Sigmoid colon (tissue), 7 donors: ENCODE results near the gene HNRNPDL. TPM values are rescaled to one million over a fixed set of nuclear protein-coding genes. Genes with fewer than 3 reads are reported as not detected.
"Not testable (repeated sequence)": the region's sequence is repeated elsewhere in the genome, so short reads cannot be mapped to it uniquely, and the experiment has no call there.

Source experiments
- DNase-seq: peaks from one replicate; pipeline ENCODE4 v3.0.0-alpha.2; 2019
- H3K27ac ChIP-seq, 4 donors: fragments of 200-600 bp; sonication (generic); one replicate each; pipeline ENCODE4 v1.5.1; 2016 to 2019; ENCODE audit warnings: mild to moderate bottlenecking in 1 of 4
- H3K27me3 ChIP-seq, 3 donors: fragments of 200-600 bp; sonication (generic); one replicate each; pipeline ENCODE4 v1.5.1; 2019; ENCODE audit warnings: mild to moderate bottlenecking in 1 of 3
- H3K36me3 ChIP-seq, 4 donors: fragments of 200-600 bp; sonication (generic); one replicate each; pipeline ENCODE4 v1.5.1; 2016 to 2019
- H3K4me1 ChIP-seq, 4 donors: fragments of 200-600 bp; sonication (generic); one replicate each; pipeline ENCODE4 v1.5.1; 2017 to 2019
- H3K4me3 ChIP-seq, 4 donors: fragments of 200-600 bp; sonication (generic); one replicate each; pipeline ENCODE4 v1.5.1; 2017 to 2019; ENCODE audit warnings: mild to moderate bottlenecking in 2 of 4, moderate library complexity in 1 of 4
- H3K9me3 ChIP-seq, 4 donors: fragments of 200-600 bp in 3 of 4; sonication (generic) in 3 of 4; one replicate each; pipeline versions ENCODE4 v1.5.1 to v1.6.1; 2013 to 2019
- EP300 ChIP-seq, 4 donors: sonication (generic); formaldehyde crosslinking; IDR thresholded peaks; one replicate each; pipeline ENCODE4 v1.6.1; 2017; ENCODE audit warnings: antibody characterized with exemption in 4 of 4
- POLR2A ChIP-seq, 2 donors: fragments of 450-650 bp; IDR thresholded peaks; one replicate each; pipeline ENCODE4 v1.6.1; 2016; ENCODE audit warnings: antibody characterized with exemption in 2 of 2, mild to moderate bottlenecking in 2 of 2, moderate library complexity in 2 of 2
- POLR2AphosphoS5 ChIP-seq, 4 donors: sonication (generic); formaldehyde crosslinking; IDR thresholded peaks; one replicate each; pipeline ENCODE4 v1.6.1; 2017; ENCODE audit warnings: antibody characterized with exemption in 4 of 4
- WGBS, 2 donors: extraction: QIAGEN DNeasy Blood & Tissue Kit; methylation state at CpG; one replicate each; pipeline ENCODE4 v1.1.7; 2013; 5-methylcytosine and 5-hydroxymethylcytosine counted together
- intact Hi-C: fragments of 100-400 bp; cut with DNase I; formaldehyde crosslinking; loops from one replicate; pipeline ENCODE4 v1.15.1; 2023
- polyA plus RNA-seq, 3 donors: library from polyadenylated mRNA; stranded (reverse); fragments of 200-250 nt; gene quantifications; one replicate each; pipeline ENCODE4 v1.2.3, GENCODE V29; 2013
- total RNA-seq, 4 donors: library from RNA; depleted of rRNA; stranded (reverse); fragments of >200 nt; gene quantifications; one replicate each; pipeline ENCODE4 v1.1.0, GENCODE V29; 2016
- TF ChIP-seq, protein P1 (sequence below), 4 experiments: fragments of 450-650 bp in 3 of 4; fragments of 200-600 bp in 1 of 4; IDR thresholded peaks; one replicate each; pipeline ENCODE4 v1.5.1; 2016 to 2019; ENCODE audit warnings: antibody characterized with exemption in 4 of 4, mild to moderate bottlenecking in 3 of 4, moderate library complexity in 2 of 4
- donor health status: healthy with polysubstance abuse.
- donor health status: Bipolar disorder and iron deficiency.
- donor health status: healthy.

HNRNPDL gene
- total and polyA plus RNA-seq, 7 donors, result 70.5 to 253 (median 178) TPM

DNA sequence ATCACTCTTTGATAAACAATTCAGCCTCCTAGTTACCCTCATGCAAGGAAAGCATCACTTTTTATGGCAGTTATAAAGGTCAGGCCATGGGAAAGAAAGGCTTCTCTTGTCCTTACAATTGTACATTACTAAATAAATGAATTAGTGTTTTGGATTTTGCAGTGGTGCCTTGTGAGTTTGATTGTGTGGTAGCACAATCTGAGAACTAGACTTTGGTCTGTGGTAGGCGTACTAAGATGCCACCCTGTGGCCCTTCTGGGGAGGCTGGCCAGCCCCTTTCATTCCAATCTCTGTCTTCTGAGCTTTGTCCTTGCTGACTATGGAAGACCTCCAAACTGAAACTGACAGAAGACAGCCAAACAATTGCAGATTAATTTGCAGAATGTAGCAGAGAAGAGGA, 41.9 kb downstream of the HNRNPDL start:
- intact Hi-C loops, result no loop called here
- no peaks in the 10 kb centered on the region for H3K4me1 ChIP-seq
- no peaks in the 10 kb centered on the region for H3K9me3 ChIP-seq
- H3K27ac ChIP-seq, result no peak overlapping the region
- no peak for DNase-seq
- no peak overlapping the region for H3K4me3 ChIP-seq
- TF ChIP-seq EP300 (IDR thresholded peaks at IDR 0.05), result no peak
- TF ChIP-seq, protein P1, sequence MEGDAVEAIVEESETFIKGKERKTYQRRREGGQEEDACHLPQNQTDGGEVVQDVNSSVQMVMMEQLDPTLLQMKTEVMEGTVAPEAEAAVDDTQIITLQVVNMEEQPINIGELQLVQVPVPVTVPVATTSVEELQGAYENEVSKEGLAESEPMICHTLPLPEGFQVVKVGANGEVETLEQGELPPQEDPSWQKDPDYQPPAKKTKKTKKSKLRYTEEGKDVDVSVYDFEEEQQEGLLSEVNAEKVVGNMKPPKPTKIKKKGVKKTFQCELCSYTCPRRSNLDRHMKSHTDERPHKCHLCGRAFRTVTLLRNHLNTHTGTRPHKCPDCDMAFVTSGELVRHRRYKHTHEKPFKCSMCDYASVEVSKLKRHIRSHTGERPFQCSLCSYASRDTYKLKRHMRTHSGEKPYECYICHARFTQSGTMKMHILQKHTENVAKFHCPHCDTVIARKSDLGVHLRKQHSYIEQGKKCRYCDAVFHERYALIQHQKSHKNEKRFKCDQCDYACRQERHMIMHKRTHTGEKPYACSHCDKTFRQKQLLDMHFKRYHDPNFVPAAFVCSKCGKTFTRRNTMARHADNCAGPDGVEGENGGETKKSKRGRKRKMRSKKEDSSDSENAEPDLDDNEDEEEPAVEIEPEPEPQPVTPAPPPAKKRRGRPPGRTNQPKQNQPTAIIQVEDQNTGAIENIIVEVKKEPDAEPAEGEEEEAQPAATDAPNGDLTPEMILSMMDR (IDR thresholded peaks at IDR 0.05), result no peak
- no peak for TF ChIP-seq POLR2AphosphoS5 (IDR thresholded peaks at IDR 0.05)
- no peak for TF ChIP-seq POLR2A (IDR thresholded peaks at IDR 0.05)
- no peaks in the 10 kb centered on the region for H3K27me3 ChIP-seq
- WGBS, 2 donors, result 22 to 57% methylated on average over 1 of the region's 1 CpG
- H3K36me3 ChIP-seq, result no peaks in the 10 kb centered on the region

DNA sequence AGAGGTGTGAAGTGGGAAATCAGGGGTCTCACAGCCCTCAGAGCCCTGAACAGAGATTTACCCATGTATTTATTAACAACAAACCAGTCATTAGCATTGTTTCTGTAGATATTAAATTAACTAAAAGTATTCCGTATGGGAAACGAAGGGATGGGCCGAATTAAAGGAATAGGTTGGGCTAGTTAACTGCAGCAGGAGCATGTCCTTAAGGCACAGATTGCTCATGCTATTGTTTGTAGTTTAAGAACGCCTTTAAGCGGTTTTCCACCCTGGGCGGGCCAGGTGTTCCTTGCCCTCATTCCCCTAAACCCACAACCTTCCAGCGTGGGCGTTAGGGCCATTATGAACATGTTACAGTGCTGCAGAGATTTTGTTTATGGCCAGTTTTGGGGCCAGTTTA, 44.0 kb downstream of the HNRNPDL start:
- H3K4me1 ChIP-seq, H3K27ac ChIP-seq, H3K9me3 ChIP-seq, H3K36me3 ChIP-seq, H3K4me3 ChIP-seq, DNase-seq, intact Hi-C loops, H3K27me3 ChIP-seq: not testable (repeated sequence)
- WGBS, 2 donors, result 95 to 97% methylated on average over 8 of the region's 8 CpGs

DNA sequence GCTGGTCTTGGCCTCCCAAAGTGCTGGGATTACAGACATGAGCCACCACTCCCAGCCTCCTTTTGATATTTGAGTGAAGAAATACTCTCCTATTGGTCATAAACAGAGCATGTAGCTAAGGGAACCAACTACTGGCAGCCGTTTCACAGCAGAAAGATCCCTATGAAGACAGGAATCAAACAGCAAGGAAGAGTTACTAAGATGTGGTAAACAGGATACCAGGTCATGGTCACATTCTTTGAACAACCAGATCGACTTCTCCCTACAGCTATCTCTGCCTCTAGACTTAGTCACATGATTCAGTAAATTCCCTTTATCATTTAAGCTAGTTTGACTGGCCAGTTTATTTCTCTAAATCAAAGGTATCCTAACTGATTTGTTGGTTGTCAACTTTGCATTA, 47.5 kb downstream of the HNRNPDL start:
- H3K27ac ChIP-seq, result no peak overlapping the region
- TF ChIP-seq POLR2A (IDR thresholded peaks at IDR 0.05), result no peak
- TF ChIP-seq, protein P1 (IDR thresholded peaks at IDR 0.05), result no peak
- TF ChIP-seq POLR2AphosphoS5 (IDR thresholded peaks at IDR 0.05), result no peak
- no peak for TF ChIP-seq EP300 (IDR thresholded peaks at IDR 0.05)
- no peaks in the 10 kb centered on the region for H3K4me1 ChIP-seq
- no peaks in the 10 kb centered on the region for H3K27me3 ChIP-seq
- H3K4me3 ChIP-seq, result no peak overlapping the region
- H3K9me3 ChIP-seq, result no peaks in the 10 kb centered on the region
- DNase-seq, result no peak
- WGBS, 2 donors, result 67 to 88% methylated on average over 2 of the region's 2 CpGs
- no peaks in the 10 kb centered on the region for H3K36me3 ChIP-seq
- intact Hi-C loops, result no loop called here

GRCh38 chr4:82381661-82382296, 48.5 kb downstream of the HNRNPDL start:
- Histone ChIP-seq H3K36me3 (no peaks in the 10 kb centered on the region), H3K4me3 (no peak overlapping the region), H3K9me3 (no peaks in the 10 kb centered on the region), H3K27me3 (no peaks in the 10 kb centered on the region), H3K27ac (no peak overlapping the region), H3K4me1 (no peaks in the 10 kb centered on the region)
- intact Hi-C loops, result no loop called here
- no peak for DNase-seq
- 91 to 94% methylated on average over 2 of the region's 2 CpGs for WGBS, 2 donors
- TF ChIP-seq, protein P1 (IDR thresholded peaks at IDR 0.05), result no peak
- TF ChIP-seq POLR2A (IDR thresholded peaks at IDR 0.05), result no peak

- Histone ChIP-seq H3K27me3 (no peaks in the 10 kb centered on the region), H3K36me3 (no peaks in the 10 kb centered on the region), H3K4me1 (peaks cover 0 to 3% (median 1%) of the 10 kb centered on the region in 4 donors), H3K4me3 (no peak overlapping the region), H3K27ac (no peak overlapping the region), H3K9me3 (no peaks in the 10 kb centered on the region)
- TF ChIP-seq POLR2A (IDR thresholded peaks at IDR 0.05), result no peak
- TF ChIP-seq, protein P1 (IDR thresholded peaks at IDR 0.05), result no peak
- TF ChIP-seq POLR2AphosphoS5 (IDR thresholded peaks at IDR 0.05), result no peak
- TF ChIP-seq EP300 (IDR thresholded peaks at IDR 0.05), result no peak
- 82 to 98% methylated on average over 3 of the region's 3 CpGs for WGBS, 2 donors
- DNase-seq, result no peak
- intact Hi-C loops, result no loop called here
These were observed 49.0 kb downstream of the HNRNPDL start for GRCh38 chr4:82381235-82381634.
